GM12801 (cell line): ENCODE results near the gene GABRA1.

Source experiments
- CTCF ChIP-seq: IDR thresholded peaks from one replicate; pipeline ENCODE4 v1.5.1; 2011; ENCODE audit warnings: control low read depth; ENCODE audit not compliant: insufficient read length; ENCODE audit errors: extremely low read depth

GABRA1 gene

GRCh38 chr5:161921781-161922180 lies 73.9 kb downstream of the GABRA1 start:
- TF ChIP-seq CTCF: no peak

- TF ChIP-seq CTCF: no peak
Measured at GRCh38 chr5:161924270-161924669, 76.3 kb downstream of the GABRA1 start.

- TF ChIP-seq CTCF: no peak
Measured at GRCh38 chr5:161925960-161926359, 78.0 kb downstream of the GABRA1 start.

- no peak for TF ChIP-seq CTCF
Measured at GRCh38 chr5:161934486-161934885, 86.6 kb downstream of the GABRA1 start.

GRCh38 chr5:161944974-161945373 lies 97.1 kb downstream of the GABRA1 start:
- no peak for TF ChIP-seq CTCF

GRCh38 chr5:161946911-161947310 lies 99.0 kb downstream of the GABRA1 start:
- no peak for TF ChIP-seq CTCF
